ENCODE measurements around the gene CRYBB3.

The CRYBB3 gene

DNA sequence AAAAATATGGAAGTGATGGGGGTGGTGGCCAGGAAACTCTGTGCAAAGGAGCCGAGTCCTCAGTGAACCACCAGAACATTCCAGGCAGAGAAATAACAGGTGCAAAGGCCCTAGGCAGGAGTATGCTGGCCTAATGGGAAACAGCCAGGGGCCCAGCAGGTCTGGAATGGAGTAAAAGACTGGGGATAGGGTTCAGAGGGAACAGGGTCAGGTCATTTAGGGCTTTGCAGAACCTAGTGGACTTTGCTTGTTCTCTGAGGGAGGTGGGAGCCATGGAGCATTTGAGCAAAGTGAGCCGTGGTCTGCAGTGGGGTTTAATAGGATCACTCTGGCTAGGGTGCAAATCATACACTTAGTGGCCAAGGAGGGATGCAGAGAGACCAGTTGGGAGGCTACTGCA is 8.7 kb downstream of the CRYBB3 start:
- H3K4me3 ChIP-seq (ENCODE audit: low read depth, low read length), result no peak overlapping the region
- H3K27me3 ChIP-seq (ENCODE audit: control insufficient read depth, insufficient read depth, low read length), result no peaks in the 10 kb centered on the region

DNA sequence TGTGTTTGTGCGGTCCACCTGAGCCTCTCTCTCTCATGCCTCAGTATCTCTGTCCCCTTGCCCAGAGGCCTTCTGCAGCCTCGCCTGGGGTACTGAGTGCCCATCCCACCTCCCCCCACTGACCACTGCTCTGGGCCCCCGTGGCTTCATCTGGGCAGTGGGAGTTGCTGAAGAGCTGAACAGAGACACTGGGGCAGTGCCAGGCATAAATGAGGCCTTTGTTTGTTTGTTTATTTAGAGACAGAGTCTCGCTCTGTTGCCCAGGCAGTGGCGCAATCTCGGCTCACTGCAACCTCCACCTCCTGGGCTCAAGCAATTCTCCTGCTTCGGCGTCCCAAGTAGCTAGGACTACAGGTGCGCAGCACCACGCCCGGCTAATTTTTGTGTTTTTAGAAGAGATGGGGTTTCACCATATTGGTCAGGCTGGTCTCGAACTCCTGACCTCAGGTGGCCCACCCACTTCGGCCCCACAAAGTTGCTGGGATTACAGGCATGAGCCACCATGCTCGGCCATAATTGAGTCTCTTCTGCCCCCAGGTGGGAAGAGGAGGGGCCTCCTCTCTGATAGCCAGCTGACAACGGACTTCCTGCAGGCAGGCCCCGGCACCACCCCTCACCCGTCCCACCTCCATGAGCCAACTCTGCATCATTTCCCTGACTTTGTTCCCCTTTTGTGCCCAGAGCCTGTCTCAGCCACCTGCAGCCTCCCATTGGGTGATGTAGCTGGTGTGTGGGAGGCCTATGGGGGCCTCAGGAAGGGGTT is 9.3 kb downstream of the CRYBB3 start:
- no peaks in the 10 kb centered on the region for H3K4me1 ChIP-seq (ENCODE audit: control insufficient read depth, insufficient read depth, low read length)
- no peaks in the 10 kb centered on the region for H3K27me3 ChIP-seq (ENCODE audit: control insufficient read depth, insufficient read depth, low read length)
- H3K4me3 ChIP-seq (ENCODE audit: low read depth, low read length), result no peak overlapping the region
- no peaks in the 10 kb centered on the region for H3K36me3 ChIP-seq (ENCODE audit: control insufficient read depth, insufficient read depth, low read length)
- H3K27ac ChIP-seq (ENCODE audit: low read depth, low read length), result no peak overlapping the region
- no peak overlapping the region for H3K9ac ChIP-seq (ENCODE audit: low read length)
- H3K9me3 ChIP-seq (ENCODE audit: control insufficient read depth, insufficient read depth, low read depth, low read length), result peaks cover 8% of the 10 kb centered on the region; the same call in 1 of the 2 replicates

More for the DNA sequence above, 8.7 kb downstream of the CRYBB3 start:
- H3K36me3 ChIP-seq (ENCODE audit: control insufficient read depth, insufficient read depth, low read length), result no peaks in the 10 kb centered on the region
- peaks cover 2% of the 10 kb centered on the region; the same call in 1 of the 2 replicates for H3K9me3 ChIP-seq (ENCODE audit: control insufficient read depth, insufficient read depth, low read depth, low read length)
- no peak overlapping the region for H3K27ac ChIP-seq (ENCODE audit: low read depth, low read length)
- H3K4me1 ChIP-seq (ENCODE audit: control insufficient read depth, insufficient read depth, low read length), result no peaks in the 10 kb centered on the region
- no peak overlapping the region for H3K9ac ChIP-seq (ENCODE audit: low read length)

DNA sequence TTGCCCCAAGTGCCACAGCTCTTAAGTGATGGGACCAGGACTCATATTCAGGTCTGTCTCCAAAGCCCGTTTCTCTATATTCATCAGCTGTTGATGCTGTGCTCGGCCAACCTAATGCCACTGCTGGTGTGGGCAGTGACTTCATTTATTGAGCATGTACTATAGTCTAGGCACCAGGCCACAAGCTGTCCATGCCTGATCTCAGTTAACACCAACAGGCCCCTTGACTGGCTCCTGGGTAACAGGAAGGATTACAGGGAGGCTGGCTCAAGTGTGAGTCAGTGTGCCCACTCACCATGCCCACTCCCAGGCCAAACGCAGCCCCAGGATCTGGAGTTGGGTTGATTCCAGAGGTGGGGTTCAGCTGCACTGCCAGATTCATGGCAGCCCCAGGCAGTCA is 11.1 kb downstream of the CRYBB3 start:
- Histone ChIP-seq H3K9ac (ENCODE audit: low read length) (no peak overlapping the region), H3K36me3 (ENCODE audit: control insufficient read depth, insufficient read depth, low read length) (no peaks in the 10 kb centered on the region), H3K27ac (ENCODE audit: low read depth, low read length) (no peak overlapping the region), H3K9me3 (ENCODE audit: control insufficient read depth, insufficient read depth, low read depth, low read length) (peaks cover 21% of the 10 kb centered on the region; the same call in 1 of the 2 replicates), H3K27me3 (ENCODE audit: control insufficient read depth, insufficient read depth, low read length) (no peaks in the 10 kb centered on the region), H3K4me3 (ENCODE audit: low read depth, low read length) (no peak overlapping the region), H3K4me1 (ENCODE audit: control insufficient read depth, insufficient read depth, low read length) (no peaks in the 10 kb centered on the region)

DNA sequence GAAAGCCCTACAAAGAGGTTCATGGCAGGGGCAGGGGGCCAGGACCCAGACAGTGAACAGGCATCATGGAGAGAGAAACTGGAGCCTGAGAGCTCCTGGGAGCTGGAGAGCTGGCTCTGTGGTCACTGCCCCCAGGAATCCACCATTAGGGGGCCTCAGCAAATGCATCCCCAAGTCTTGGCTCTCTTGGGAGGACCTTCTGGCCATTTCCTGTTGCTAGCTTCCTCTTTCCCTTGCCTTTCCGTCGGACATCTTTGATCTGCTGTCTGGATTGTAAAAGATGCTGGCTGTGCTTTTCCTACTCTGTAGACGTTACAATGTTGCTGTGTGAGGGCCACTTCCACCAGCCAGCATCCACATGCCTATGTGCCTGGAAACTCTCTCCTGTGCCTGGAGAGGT is 12.7 kb downstream of the CRYBB3 start:
- Histone ChIP-seq H3K4me1 (ENCODE audit: control insufficient read depth, insufficient read depth, low read length) (no peaks in the 10 kb centered on the region), H3K4me3 (ENCODE audit: low read depth, low read length) (no peak overlapping the region), H3K36me3 (ENCODE audit: control insufficient read depth, insufficient read depth, low read length) (no peaks in the 10 kb centered on the region), H3K9ac (ENCODE audit: low read length) (no peak overlapping the region), H3K27me3 (ENCODE audit: control insufficient read depth, insufficient read depth, low read length) (no peaks in the 10 kb centered on the region), H3K9me3 (ENCODE audit: control insufficient read depth, insufficient read depth, low read depth, low read length) (peaks cover 25% of the 10 kb centered on the region), H3K27ac (ENCODE audit: low read depth, low read length) (no peak overlapping the region)

DNA sequence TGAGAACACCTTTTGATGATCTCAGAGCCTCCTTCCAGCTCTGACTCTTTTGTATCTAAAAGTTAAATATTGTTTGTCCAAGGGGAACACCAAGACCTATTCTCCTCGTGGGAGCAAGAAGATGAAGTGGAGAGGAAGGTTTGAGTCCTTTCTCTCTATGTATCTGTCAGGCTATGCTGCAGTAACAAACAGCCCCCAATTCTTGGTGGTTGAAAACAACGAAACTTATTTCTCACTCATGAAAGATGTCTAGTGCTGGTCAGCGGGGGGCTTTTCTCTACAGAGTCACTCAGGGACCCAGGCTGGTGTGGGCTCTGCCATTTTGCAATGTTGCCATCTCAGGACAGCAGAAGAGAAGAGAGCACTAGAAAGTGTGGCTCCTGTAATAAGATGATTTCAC is 13.6 kb downstream of the CRYBB3 start:
- no peaks in the 10 kb centered on the region for H3K4me1 ChIP-seq (ENCODE audit: control insufficient read depth, insufficient read depth, low read length)
- no peaks in the 10 kb centered on the region for H3K36me3 ChIP-seq (ENCODE audit: control insufficient read depth, insufficient read depth, low read length)
- H3K4me3 ChIP-seq (ENCODE audit: low read depth, low read length), result no peak overlapping the region
- H3K27me3 ChIP-seq (ENCODE audit: control insufficient read depth, insufficient read depth, low read length), result no peaks in the 10 kb centered on the region
- H3K9me3 ChIP-seq (ENCODE audit: control insufficient read depth, insufficient read depth, low read depth, low read length), result peaks cover 25% of the 10 kb centered on the region
- H3K27ac ChIP-seq (ENCODE audit: low read depth, low read length), result no peak overlapping the region
- no peak overlapping the region for H3K9ac ChIP-seq (ENCODE audit: low read length)

DNA sequence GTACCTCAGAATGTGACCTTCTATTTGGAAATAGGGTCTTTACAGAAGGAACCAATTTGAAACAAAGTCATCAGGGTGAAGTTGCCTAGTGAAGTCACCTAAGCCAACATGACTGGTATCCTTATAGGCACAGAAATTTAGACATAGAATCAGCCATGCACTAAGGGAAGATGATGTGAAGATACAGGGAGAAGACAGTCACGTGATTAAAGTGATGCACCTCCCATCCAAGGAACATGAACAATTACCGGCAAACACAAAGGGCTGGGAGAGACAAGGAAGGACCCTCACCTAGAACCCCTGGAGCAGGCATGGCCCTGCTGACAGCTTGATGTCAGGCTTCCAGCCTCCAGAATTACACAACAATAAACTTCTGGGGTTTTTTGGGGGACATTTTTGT is 16.6 kb downstream of the CRYBB3 start:
- no peak overlapping the region for H3K4me3 ChIP-seq (ENCODE audit: low read depth, low read length)
- H3K36me3 ChIP-seq (ENCODE audit: control insufficient read depth, insufficient read depth, low read length), result no peaks in the 10 kb centered on the region
- H3K27ac ChIP-seq (ENCODE audit: low read depth, low read length), result no peak overlapping the region
- H3K9ac ChIP-seq (ENCODE audit: low read length), result no peak overlapping the region
- no peaks in the 10 kb centered on the region for H3K4me1 ChIP-seq (ENCODE audit: control insufficient read depth, insufficient read depth, low read length)
- peaks cover 25% of the 10 kb centered on the region for H3K9me3 ChIP-seq (ENCODE audit: control insufficient read depth, insufficient read depth, low read depth, low read length)
- H3K27me3 ChIP-seq (ENCODE audit: control insufficient read depth, insufficient read depth, low read length), result peaks cover 7% of the 10 kb centered on the region; the same call in 1 of the 2 replicates

DNA sequence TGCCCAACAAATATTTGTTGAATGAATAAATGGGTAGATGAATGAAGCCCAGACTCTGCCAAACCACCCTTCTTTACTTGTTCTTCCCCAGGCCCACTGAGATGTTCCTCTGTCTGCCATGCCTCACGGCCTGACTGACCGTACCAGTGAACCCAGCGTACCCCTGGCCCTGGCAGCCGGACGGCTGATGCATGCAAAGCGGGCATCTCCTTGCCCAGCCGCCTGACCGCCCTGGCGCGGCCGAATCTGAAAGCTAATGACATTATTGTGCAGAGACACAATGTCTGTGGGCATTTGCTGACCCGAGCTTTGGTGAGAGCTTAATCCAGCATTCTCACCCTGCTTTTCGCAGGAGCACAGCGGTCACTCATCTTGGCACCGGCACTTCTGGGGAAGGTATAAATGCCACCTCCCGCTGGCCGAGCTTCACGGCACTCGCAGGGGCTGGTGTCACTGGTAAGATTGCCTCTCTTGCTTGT is 19.6 kb downstream of the CRYBB3 start, which contains the start of gene CRYBB2:
CRYBB2 (plus strand) TSS at position 429 of the 479 bp plus-strand sequence. CDS start 1,791 bp downstream, outside the sequence.
- H3K27me3 ChIP-seq (ENCODE audit: control insufficient read depth, insufficient read depth, low read length), result peaks cover 7% of the 10 kb centered on the region; the same call in 1 of the 2 replicates
- H3K4me1 ChIP-seq (ENCODE audit: control insufficient read depth, insufficient read depth, low read length), result no peaks in the 10 kb centered on the region
- H3K9me3 ChIP-seq (ENCODE audit: control insufficient read depth, insufficient read depth, low read depth, low read length), result peaks cover 15% of the 10 kb centered on the region; the same call in 1 of the 2 replicates
- H3K4me3 ChIP-seq (ENCODE audit: low read depth, low read length), result no peak within 1 kb of the TSS
- no peak within 1 kb of the TSS for H3K27ac ChIP-seq (ENCODE audit: low read depth, low read length)
- H3K36me3 ChIP-seq (ENCODE audit: control insufficient read depth, insufficient read depth, low read length), result no peaks in the 10 kb centered on the region
- no peak within 1 kb of the TSS for H3K9ac ChIP-seq (ENCODE audit: low read length)

DNA sequence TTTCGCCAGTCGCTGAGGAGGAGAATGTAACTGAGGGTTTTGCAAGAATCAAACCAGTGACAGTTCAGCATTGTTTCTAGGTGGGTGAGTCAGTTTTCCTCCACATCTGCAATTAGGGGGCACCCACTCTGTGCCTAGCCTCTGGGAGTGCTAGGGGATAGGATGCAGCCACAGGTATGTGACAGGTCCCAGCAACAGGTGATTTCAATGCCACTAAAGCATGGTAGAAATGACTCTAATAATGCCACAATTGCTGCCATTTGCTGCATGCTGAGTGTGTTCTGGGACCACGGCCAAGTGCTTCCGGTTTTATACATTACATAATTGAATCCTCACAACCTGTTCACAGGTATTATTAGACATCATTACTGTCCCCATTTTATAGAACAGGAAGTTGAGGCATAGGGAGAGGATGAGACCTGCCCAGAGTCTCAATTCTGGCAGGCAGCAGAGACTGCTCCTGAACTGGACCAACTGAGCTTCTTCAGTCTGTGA is 20.3 kb downstream of the CRYBB3 start:
- Histone ChIP-seq H3K4me1 (ENCODE audit: control insufficient read depth, insufficient read depth, low read length) (no peaks in the 10 kb centered on the region), H3K9ac (ENCODE audit: low read length) (no peak overlapping the region), H3K27me3 (ENCODE audit: control insufficient read depth, insufficient read depth, low read length) (peaks cover 7% of the 10 kb centered on the region; the same call in 1 of the 2 replicates), H3K36me3 (ENCODE audit: control insufficient read depth, insufficient read depth, low read length) (no peaks in the 10 kb centered on the region), H3K9me3 (ENCODE audit: control insufficient read depth, insufficient read depth, low read depth, low read length) (peaks cover 9% of the 10 kb centered on the region; the same call in 1 of the 2 replicates), H3K4me3 (ENCODE audit: low read depth, low read length) (no peak overlapping the region), H3K27ac (ENCODE audit: low read depth, low read length) (no peak overlapping the region)

DNA sequence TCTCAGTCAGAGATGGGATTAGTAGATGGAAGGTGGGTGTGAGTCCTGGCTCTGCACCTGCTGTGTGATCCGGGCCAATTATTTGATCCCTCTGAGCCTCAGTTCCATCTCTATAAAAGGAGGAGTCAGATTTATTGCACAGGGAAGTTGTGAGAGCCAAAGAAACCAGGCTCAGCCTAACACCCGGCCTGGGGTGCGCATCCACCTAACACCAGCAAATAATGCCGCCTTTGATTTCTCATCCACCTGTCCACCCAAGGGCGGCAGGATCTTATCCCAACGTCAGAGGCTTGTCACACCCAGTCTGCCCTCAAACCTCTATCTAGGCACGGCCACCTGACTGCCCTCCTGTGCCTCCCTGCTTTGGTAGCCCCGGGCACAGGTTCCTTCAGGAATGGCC is 22.1 kb downstream of the CRYBB3 start:
- no peak overlapping the region for H3K9ac ChIP-seq (ENCODE audit: low read length)
- H3K27ac ChIP-seq (ENCODE audit: low read depth, low read length), result no peak overlapping the region
- H3K27me3 ChIP-seq (ENCODE audit: control insufficient read depth, insufficient read depth, low read length), result peaks cover 7% of the 10 kb centered on the region; the same call in 1 of the 2 replicates
- no peak overlapping the region for H3K4me3 ChIP-seq (ENCODE audit: low read depth, low read length)
- no peaks in the 10 kb centered on the region for H3K36me3 ChIP-seq (ENCODE audit: control insufficient read depth, insufficient read depth, low read length)
- no peaks in the 10 kb centered on the region for H3K4me1 ChIP-seq (ENCODE audit: control insufficient read depth, insufficient read depth, low read length)
- no peaks in the 10 kb centered on the region for H3K9me3 ChIP-seq (ENCODE audit: control insufficient read depth, insufficient read depth, low read depth, low read length)

DNA sequence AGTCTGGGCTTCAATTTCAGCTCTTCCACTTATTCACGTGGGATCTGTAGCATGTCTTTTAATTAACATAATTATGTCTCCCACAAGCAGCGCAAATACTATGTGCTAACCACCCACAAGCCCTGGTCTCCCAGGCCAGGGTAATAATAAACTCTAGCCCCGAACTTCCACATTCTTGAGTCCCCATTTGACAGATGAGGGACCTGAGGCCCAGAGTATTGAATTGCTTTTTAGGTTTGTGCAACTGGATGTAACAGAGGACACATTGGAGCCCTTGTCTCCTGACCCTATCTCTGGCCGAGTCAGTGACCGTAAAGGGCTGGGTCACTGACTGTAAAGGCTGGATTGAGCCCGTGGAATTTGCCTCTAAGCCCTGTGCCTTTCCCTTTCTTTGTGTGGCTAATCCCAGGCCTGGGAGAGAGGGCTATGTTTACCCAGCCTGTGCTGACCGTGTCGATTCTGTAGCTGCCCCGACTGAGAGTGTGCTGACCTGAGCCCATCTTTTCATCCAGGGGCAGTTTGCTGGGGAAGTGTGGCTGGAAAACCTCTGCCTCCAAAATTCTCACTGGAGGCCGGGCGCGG is 23.7 kb downstream of the CRYBB3 start:
- Histone ChIP-seq H3K4me1 (ENCODE audit: control insufficient read depth, insufficient read depth, low read length) (no peaks in the 10 kb centered on the region), H3K9me3 (ENCODE audit: control insufficient read depth, insufficient read depth, low read depth, low read length) (no peaks in the 10 kb centered on the region), H3K27ac (ENCODE audit: low read depth, low read length) (no peak overlapping the region), H3K9ac (ENCODE audit: low read length) (no peak overlapping the region), H3K27me3 (ENCODE audit: control insufficient read depth, insufficient read depth, low read length) (peaks cover 7% of the 10 kb centered on the region; the same call in 1 of the 2 replicates), H3K36me3 (ENCODE audit: control insufficient read depth, insufficient read depth, low read length) (no peaks in the 10 kb centered on the region), H3K4me3 (ENCODE audit: low read depth, low read length) (no peak overlapping the region)

DNA sequence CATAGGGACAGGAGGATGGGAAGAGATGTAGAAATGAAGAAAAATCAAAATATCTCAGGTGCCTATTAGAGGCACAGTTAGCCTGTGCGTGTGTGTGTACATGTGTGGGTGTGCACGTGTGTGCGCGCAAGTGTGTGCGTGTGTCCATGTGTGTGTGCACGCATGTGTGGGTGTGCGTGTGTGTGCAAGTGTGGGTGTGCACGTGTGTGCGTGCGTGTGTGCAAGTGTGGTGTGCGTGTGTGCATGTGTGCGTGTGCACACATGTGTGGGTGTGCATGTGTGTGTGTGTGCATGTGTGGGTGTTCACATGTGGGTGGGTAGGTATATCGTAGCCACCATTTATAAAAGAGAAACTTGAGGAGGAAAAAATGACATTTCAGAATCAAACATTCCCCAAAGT is 29.2 kb downstream of the CRYBB3 start:
- Histone ChIP-seq H3K27ac (ENCODE audit: low read depth, low read length) (no peak overlapping the region), H3K36me3 (ENCODE audit: control insufficient read depth, insufficient read depth, low read length) (no peaks in the 10 kb centered on the region), H3K4me1 (ENCODE audit: control insufficient read depth, insufficient read depth, low read length) (no peaks in the 10 kb centered on the region), H3K27me3 (ENCODE audit: control insufficient read depth, insufficient read depth, low read length) (no peaks in the 10 kb centered on the region), H3K4me3 (ENCODE audit: low read depth, low read length) (no peak overlapping the region), H3K9ac (ENCODE audit: low read length) (no peak overlapping the region), H3K9me3 (ENCODE audit: control insufficient read depth, insufficient read depth, low read depth, low read length) (no peaks in the 10 kb centered on the region)
